ENCODE measurements around the gene SPN. TPM values are rescaled to one million over a fixed set of nuclear protein-coding genes. Genes with fewer than 3 reads are reported as not detected.
"Not testable (repeated sequence)": the region's sequence is repeated elsewhere in the genome, so short reads cannot be mapped to it uniquely, and the experiment has no call there.

The SPN gene, protein sequence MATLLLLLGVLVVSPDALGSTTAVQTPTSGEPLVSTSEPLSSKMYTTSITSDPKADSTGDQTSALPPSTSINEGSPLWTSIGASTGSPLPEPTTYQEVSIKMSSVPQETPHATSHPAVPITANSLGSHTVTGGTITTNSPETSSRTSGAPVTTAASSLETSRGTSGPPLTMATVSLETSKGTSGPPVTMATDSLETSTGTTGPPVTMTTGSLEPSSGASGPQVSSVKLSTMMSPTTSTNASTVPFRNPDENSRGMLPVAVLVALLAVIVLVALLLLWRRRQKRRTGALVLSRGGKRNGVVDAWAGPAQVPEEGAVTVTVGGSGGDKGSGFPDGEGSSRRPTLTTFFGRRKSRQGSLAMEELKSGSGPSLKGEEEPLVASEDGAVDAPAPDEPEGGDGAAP
- 1 to 10 TPM; 1.1 to 1.5 (median 1.3) TPM for total RNA-seq

DNA sequence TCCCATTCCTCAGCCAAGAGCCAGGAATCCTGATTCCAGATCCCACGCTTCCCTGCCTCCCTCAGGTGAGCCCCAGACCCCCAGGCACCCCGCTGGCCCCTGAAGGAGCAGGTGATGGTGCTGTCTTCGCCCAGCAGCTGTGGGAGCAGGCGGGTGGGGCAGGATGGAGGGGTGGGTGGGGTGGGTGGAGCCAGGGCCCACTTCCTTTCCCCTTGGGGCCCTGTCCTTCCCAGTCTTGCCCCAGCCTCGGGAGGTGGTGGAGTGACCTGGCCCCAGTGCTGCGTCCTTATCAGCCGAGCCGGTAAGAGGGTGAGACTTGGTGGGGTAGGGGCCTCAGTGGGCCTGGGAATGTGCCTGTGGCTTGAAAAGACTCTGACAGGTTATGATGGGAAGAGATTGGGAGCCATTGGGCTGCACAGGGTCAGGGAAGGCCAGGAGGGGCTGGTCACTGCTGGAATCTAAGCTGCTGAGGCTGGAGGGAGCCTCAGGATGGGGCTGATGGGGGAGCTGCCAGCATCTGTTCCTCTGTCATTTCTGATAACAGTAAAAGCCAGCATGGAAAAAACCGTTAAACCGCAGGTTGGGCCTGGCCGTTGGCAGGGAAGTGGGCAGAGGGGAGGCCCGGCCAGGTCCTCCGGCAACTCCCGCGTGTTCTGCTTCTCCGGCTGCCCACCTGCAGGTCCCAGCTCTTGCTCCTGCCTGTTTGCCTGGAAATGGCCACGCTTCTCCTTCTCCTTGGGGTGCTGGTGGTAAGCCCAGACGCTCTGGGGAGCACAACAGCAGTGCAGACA is at the start of gene SPN:
SPN (plus strand) TSS at position 232 of the 791 bp plus-strand sequence; CDS start at position 714, 482 bp downstream.
- Histone ChIP-seq H3K9me3 (no peaks in the 10 kb centered on the region), H3K4me1 (peaks cover 0 to 15% (median 7%) of the 10 kb centered on the region in 4 donors), H3K36me3 (no peaks in the 10 kb centered on the region), H3K27me3 (no peaks in the 10 kb centered on the region), H3K4me3 (peak within 1 kb of the TSS in 2 of 4 donors; percentile 14 to 32), H3K27ac (peak within 1 kb of the TSS in 1 of 4 donors; percentile 74)
- 79 to 81% methylated on average over 18 of the region's 18 CpGs for WGBS, 2 donors
- TF ChIP-seq, protein P1, sequence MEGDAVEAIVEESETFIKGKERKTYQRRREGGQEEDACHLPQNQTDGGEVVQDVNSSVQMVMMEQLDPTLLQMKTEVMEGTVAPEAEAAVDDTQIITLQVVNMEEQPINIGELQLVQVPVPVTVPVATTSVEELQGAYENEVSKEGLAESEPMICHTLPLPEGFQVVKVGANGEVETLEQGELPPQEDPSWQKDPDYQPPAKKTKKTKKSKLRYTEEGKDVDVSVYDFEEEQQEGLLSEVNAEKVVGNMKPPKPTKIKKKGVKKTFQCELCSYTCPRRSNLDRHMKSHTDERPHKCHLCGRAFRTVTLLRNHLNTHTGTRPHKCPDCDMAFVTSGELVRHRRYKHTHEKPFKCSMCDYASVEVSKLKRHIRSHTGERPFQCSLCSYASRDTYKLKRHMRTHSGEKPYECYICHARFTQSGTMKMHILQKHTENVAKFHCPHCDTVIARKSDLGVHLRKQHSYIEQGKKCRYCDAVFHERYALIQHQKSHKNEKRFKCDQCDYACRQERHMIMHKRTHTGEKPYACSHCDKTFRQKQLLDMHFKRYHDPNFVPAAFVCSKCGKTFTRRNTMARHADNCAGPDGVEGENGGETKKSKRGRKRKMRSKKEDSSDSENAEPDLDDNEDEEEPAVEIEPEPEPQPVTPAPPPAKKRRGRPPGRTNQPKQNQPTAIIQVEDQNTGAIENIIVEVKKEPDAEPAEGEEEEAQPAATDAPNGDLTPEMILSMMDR (IDR thresholded peaks at IDR 0.05), result no peak
- TF ChIP-seq EP300 (IDR thresholded peaks at IDR 0.05) (no peak), POLR2A (IDR thresholded peaks at IDR 0.05) (no peak)
- no peak for DNase-seq (ENCODE audit: low spot score in 2 of 2)

DNA sequence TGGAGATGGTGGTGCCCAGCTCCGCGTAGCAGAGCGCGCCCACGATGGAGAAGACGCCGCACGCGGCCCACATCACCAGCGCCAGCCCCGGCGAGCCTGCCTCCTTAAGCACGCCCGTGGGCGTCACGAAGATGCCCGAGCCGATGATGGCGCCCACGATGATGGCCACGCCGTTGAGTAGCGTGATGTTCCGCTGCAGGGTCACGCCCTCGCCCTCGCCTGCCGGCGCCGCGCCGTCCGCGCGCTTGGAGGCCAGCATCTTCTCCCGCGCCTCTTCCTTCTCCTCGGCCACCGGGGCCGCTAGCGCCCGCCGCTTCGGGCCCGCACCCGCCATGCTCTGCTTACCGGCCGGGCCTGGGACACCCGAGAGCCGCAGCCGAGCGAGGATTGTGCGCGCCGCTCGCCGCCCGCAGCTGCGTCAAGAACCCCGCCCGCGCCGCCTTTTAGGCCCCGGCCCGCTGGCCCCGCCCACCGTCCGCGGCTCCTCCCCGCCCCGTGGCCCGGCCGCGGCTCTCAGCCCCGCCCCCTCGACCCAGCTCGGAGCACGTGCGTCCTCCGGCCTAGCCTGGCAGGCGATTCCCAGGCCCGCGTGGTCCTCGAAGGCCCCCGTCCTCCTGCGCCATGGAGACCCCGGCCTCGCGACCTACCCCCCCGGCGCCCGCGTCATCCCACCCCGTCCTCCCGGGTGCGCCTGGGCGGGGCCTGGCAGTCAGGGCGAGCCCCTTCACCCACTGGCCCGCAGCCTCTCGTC is 49.6 kb upstream of the SPN start:
- peak overlapping the region in 3 of 4 donors; percentile 58 to 74 (median 70) for H3K27ac ChIP-seq
- not testable (repeated sequence) for H3K36me3 ChIP-seq

DNA sequence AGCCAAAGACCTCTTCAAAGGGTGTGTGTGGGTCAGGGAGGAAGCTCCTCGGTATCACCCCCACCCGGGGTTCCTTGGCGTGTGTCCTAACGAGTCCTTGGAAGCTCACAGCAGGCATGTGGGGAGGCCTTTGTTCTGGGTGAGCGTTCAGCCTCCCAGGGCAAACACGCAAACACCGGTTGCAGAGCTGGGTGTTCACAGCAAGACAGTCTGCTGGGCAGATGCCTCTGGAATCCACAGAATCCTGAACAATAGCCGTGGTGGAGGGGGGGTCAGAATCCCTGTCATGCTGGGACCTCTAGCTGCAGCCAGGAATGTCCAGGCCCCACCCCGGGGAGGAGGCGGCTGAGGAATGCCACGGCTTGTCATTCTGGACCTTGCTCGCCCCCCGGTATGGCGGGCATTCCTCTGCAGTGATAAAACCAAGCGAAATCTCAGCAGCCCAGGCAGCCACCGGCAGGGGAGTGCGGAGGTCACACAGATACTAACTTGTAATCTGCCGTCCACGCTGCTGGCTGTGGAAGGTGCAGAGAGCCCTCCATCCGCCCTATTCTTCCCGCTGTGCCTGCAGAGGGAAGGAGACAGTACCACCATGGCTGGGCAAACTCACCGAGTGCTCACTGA is 48.2 kb upstream of the SPN start:
- not testable (repeated sequence) for DNase-seq (ENCODE audit: low spot score in 2 of 2); H3K27me3 ChIP-seq; H3K4me3 ChIP-seq; H3K36me3 ChIP-seq; H3K27ac ChIP-seq; H3K9me3 ChIP-seq
- H3K4me1 ChIP-seq, result peaks cover 0 to 14% (median 4%) of the 10 kb centered on the region in 4 donors
- 35 to 65% methylated on average over 15 to 16 of the region's 22 CpGs for WGBS, 2 donors

More for the DNA sequence above, 49.6 kb upstream of the SPN start:
- Histone ChIP-seq H3K4me3 (peak overlapping the region; percentile 51 to 72 (median 60)), H3K4me1 (peaks cover 0 to 14% (median 4%) of the 10 kb centered on the region in 4 donors)
- peak in 1 of 2 donors; percentile 61 for TF ChIP-seq EP300 (IDR thresholded peaks at IDR 0.05)
- TF ChIP-seq POLR2A (IDR thresholded peaks at IDR 0.05), result peak; percentile 24 to 40
- H3K9me3 ChIP-seq, H3K27me3 ChIP-seq: not testable (repeated sequence)
- no CpG with 5 or more reads among the region's 100 CpGs for WGBS, 2 donors
- peak; percentile 62 to 64 for DNase-seq (ENCODE audit: low spot score in 2 of 2)

DNA sequence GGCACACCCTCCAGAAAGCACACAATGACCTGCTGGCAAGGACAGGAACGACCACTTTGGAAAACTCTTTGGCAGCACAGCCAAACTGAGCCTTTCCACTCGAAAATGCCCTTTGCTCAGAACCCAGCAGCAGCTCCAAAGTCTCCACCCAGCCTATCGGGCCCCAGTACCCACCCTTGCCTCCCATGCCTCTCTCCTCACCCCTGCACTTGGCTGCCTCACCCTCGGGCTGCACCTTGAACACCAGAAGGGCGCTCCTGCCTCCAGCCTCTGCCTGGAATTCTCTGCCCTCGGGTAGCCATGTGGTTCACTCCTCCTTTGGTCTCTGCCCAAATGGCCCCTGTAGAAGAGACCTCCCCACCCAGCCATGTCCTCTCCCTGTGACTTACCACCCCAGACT is 46.9 kb upstream of the SPN start:
- not testable (repeated sequence) for H3K27me3 ChIP-seq; H3K27ac ChIP-seq; H3K9me3 ChIP-seq; H3K4me3 ChIP-seq; H3K36me3 ChIP-seq; DNase-seq (ENCODE audit: low spot score in 2 of 2)
- H3K4me1 ChIP-seq, result peaks cover 0 to 14% (median 4%) of the 10 kb centered on the region in 4 donors
- WGBS, 2 donors, result 72 to 87% methylated on average over 3 to 5 of the region's 6 CpGs

DNA sequence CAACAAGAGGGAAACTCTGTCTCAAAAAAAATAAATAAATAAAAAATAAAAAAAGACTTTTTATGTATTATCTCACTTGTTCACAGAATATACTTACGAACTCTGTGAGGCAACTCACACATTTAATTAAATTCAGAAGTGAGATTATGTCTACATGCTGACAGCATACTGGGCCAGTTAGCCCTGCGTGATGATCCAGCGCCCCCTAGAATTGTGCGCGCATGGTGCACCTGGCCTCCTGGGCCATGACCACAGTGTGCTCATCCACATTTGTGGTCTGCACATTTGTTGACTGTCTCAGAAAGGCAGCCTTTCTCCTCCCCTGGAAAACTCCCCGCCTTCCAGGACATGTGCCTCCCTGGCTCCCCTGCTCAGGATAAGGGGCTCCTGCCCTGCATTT is 42.5 kb upstream of the SPN start:
- not testable (repeated sequence) for DNase-seq (ENCODE audit: low spot score in 2 of 2); H3K27me3 ChIP-seq; H3K4me1 ChIP-seq; H3K36me3 ChIP-seq; H3K9me3 ChIP-seq; H3K4me3 ChIP-seq; H3K27ac ChIP-seq
- 72 to 75% methylated on average over 5 of the region's 6 CpGs for WGBS, 2 donors

DNA sequence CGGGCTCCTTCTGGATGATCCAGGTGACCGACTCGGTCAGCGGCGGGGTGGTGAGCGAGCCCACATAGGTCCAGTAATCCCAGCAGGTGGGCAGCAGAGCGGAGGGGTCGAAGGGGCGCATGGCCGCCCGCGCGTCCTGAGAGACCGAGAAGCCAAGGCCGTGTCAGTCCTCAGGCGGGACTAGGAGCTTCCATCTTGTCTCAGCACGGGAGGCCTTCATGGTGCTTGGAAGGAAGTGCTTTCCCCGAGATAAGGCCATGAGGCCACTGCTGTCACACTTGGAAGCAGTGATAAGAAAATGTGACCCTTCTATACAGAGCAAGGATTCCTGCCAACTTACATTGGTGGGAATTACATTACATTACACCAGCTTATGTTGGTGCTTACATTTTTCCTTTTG is 40.3 kb upstream of the SPN start:
- WGBS, 2 donors, result 55 to 93% methylated on average over 2 to 9 of the region's 18 CpGs
- H3K36me3 ChIP-seq; H3K27me3 ChIP-seq; DNase-seq (ENCODE audit: low spot score in 2 of 2); H3K9me3 ChIP-seq; H3K4me3 ChIP-seq; H3K4me1 ChIP-seq; H3K27ac ChIP-seq: not testable (repeated sequence)

DNA sequence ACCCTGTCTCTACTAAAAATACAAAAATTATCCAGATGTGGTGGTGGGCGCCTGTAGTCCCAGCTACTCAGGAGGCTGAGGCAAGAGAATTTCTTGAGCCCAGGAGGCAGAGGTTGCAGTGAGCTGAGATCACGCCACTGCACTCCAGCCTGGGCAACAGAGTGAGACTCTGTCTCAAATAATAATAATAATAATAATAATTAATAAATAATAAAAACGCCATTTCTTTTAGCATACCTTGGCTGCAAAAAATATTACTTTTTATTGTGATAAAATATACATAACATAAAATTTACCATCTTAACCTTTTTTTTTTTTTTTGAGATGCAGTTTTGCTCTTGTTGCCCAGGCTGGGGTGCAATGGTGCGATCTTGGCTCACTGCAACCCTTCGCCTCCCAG is 39.8 kb upstream of the SPN start:
- 92 to 93% methylated on average over 5 of the region's 5 CpGs for WGBS, 2 donors
- H3K27ac ChIP-seq; H3K36me3 ChIP-seq; H3K4me3 ChIP-seq; H3K9me3 ChIP-seq; DNase-seq (ENCODE audit: low spot score in 2 of 2); H3K4me1 ChIP-seq; H3K27me3 ChIP-seq: not testable (repeated sequence)

DNA sequence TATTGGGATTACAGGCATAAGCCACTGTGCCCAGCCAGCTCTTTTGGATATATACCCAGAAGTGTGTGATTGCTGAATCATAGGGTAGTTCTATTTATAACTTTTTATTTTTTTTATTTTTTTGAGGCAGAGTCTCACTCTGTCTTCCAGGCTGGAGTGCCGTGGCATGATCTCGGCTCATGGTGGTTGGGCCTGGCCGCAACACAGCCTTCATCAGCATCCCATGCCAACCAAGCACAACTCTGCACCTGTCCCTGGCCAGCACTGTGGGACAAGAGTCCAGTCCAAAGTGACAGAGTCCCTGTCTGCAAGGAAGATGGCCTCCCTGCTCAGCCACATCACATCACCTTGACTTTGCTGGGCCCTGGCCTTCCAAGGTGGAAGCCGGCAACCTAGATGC is 37.9 kb upstream of the SPN start:
- not testable (repeated sequence) for H3K9me3 ChIP-seq; H3K4me1 ChIP-seq; H3K4me3 ChIP-seq; H3K27ac ChIP-seq; DNase-seq (ENCODE audit: low spot score in 2 of 2); H3K27me3 ChIP-seq; H3K36me3 ChIP-seq
- 77 to 87% methylated on average over 4 of the region's 4 CpGs for WGBS, 2 donors

DNA sequence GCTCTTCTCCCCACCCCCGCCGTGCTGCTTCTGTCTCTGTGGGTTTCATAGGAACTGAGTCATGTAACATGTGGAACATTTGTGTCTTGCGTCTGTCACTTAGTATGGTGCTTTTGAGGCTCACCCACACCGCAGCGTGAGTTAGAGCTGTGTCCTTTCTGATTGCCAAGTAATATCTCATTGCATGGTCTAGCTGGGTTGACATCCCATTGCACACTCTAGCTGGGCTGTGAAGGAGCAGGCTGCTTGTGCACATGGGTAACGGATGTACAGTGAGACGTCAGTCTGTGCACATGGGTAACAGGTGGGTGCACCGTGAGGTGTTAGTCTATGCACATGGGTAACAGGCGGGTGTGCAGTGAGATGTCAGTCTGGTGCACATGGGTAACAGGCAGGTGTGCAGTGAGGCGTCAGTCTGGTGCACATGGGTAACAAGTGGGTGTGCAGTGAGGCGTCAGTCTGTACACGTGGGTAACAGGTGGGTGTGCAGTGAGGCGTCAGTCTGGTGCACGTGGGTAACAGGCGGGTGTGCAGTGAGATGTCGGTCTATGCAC is 36.2 kb upstream of the SPN start:
- not testable (repeated sequence) for DNase-seq (ENCODE audit: low spot score in 2 of 2); H3K27me3 ChIP-seq; H3K9me3 ChIP-seq; H3K27ac ChIP-seq; H3K36me3 ChIP-seq; H3K4me3 ChIP-seq; H3K4me1 ChIP-seq
- 79 to 83% methylated on average over 16 of the region's 16 CpGs for WGBS, 2 donors

DNA sequence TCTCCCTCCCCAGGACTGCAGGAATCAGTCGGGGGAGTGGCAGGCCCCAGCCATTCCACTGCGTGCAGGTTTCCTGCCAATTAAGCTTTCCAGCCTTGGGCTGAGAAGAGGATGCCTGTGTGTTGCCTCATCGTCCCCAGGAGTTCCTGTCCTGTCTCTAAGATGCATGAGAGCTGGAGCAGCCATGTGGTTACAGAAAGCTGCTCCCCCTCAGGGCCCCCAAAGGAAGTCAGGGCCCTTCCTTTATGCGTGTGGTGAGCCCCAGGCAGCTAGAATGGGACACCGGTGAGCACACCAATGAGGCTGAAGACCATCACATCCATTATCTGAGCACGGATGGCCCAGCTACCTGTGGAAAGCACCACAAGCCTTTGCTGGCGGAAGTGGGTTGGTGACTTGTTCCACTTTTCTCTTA is 35.4 kb upstream of the SPN start:
- not testable (repeated sequence) for H3K9me3 ChIP-seq; H3K27ac ChIP-seq; H3K36me3 ChIP-seq; DNase-seq (ENCODE audit: low spot score in 2 of 2); H3K4me3 ChIP-seq; H3K27me3 ChIP-seq; H3K4me1 ChIP-seq
- WGBS, 2 donors, result 60% methylated on average over 2 of the region's 7 CpGs; no CpG with 5 or more reads in 1 of the 2 donors

DNA sequence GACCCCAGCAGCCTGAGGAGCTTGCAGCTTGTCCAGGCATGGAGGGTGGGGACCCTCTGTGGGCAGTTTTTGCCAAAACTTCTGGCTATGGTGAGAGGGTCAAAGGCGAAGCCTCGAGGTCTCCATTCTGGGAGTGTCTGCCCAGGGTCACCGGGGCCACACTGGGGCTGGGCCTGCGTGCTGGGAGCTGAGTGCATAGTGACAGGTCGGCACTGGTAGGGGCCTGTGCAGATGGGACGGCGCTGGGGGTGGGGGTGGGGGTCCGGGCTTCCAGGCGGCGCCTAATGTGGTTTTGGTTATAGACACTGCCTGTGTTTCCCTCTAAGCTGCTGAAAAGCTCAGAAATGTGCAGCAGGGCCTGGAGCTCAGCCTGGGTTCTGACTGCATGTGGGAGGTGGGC is 34.3 kb upstream of the SPN start:
- not testable (repeated sequence) for H3K36me3 ChIP-seq; H3K9me3 ChIP-seq; DNase-seq (ENCODE audit: low spot score in 2 of 2); H3K4me3 ChIP-seq; H3K4me1 ChIP-seq; H3K27me3 ChIP-seq; H3K27ac ChIP-seq
- WGBS, 2 donors, result 92% methylated on average over 2 of the region's 10 CpGs; no CpG with 5 or more reads in 1 of the 2 donors

Measured in tibial nerve (tissue), 4 donors.